NCI-H1436 treated with DMSO at 0.1 percent for 48 hours (cell line): ENCODE data around the gene VDAC1.
"Not testable (repeated sequence)": the region's sequence is repeated elsewhere in the genome, so short reads cannot be mapped to it uniquely, and the experiment has no call there.

Experiments used
- DNase-seq: peaks from one replicate; lab custom pipeline; 2025; lab: John Stamatoyannopoulos, UW

Gene VDAC1

DNA sequence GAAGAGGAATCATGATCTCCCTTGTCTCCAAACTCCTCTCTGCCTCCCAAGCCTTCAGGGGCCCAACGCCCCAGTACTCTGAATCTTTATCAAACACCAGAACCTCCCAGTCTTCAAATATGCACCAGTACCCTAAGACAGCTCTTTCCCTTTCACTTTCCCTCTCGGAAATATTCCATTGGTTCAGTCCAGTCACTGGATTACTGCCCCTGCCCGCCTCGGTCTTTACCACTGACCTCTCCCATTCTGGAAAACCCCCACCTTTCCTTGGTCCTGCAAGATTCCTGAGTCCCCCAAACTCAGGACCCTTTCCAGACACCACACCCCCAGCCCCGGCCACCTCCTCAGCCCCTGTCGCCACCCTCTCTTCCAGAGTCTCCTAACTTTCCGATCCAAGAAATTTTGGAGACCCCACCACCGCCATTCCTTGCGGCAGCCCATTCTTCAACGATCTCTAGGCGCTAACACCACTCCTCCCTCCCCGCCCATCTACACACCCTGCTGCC, 37.0 kb downstream of the VDAC1 start:
- no peak for DNase-seq

DNA sequence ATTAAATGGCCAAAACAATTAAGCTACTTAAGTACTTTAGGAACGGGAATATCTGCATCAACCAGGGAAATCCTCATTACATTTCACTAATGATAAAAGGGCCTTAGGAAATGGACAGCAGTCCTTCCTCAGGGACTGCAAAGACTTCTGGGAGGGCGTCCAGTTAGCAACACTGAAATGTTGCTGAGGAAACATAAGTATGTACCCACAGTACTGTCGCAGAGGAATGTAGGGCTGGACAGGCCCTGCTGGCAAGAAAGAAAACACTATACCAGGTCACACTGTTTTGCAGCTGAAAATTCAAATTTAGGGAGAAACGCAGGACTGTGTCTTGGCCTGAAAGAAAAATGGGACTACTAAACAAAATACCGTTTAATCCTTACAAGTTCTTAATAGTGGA, 37.7 kb downstream of the VDAC1 start:
- no peak for DNase-seq

DNA sequence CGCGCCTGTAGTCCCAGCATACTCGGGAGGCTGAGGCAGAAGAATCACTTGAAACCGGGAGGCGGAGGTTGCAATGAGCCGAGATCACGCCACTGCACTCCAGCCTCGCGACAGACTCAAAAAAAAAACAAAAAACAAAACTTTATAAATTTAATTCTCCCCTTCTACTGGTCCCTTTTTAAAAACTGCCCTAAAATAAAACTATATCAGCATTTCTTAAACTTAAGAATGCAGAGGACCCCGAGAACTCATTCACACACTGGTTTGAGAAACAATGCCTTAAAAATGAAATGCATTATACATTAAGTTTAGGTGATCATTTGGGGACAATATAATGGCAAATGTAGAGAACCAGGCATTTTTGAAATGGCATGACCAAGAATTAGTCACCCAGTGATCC, 38.7 kb downstream of the VDAC1 start:
- DNase-seq: no peak

DNA sequence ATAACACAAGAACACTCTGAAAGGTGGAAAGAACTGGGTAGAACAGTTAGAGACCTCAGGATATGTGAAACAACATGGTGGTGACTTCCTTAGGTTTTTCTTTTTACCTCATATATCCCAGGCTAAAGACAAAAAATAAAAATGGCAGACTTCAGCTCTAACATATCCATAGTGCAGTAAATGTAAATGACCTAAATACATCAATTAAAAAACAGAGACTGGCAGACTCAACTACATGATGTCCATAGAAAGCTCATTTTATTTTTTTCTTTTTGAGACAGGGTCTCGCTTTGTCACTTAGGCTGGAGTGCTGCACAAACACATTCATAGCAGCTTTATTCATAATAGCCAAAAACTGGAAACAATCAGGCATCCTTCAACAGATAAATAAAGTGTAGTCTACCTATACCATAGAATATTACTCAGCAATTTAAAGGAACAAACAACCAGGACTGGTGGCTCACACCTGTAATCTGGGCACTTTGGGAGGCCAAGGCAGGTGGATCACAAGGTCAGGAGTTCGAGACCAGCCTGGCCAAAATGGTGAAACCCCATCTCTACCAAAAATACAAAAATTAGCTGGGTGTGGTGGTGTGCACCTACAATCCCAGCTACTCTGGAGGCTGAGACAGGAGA, 41.2 kb downstream of the VDAC1 start:
- no peak for DNase-seq

DNA sequence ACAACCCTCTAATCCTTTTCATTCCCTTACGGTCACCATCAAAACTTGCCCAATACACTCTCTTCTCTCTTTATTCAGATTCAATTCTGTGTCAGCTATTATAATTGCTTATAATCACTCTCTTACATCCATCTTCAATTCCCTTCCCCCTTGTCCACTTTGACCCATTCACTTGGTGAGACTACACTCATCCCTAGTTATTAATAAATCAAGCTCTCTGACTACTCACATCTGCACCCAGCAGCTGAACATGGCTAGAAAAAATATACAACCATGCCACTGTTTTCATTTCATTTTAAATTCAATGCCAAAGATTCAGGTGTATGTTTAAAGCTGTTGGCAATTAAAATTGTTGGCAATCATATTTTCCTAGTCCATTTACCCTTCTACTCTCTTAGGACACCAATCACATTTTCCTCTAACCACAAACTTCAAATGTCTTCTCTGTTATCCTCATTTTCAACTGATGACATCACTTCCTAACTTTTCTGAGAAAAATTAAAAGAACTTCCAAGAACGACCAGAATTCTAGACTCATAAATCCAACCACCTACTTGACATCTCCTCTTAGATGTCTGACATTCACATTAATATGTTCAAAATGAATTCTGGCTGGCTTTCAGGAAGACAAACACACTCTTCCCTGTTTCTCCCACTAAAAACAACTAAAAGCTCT, 41.8 kb downstream of the VDAC1 start:
- no peak for DNase-seq

DNA sequence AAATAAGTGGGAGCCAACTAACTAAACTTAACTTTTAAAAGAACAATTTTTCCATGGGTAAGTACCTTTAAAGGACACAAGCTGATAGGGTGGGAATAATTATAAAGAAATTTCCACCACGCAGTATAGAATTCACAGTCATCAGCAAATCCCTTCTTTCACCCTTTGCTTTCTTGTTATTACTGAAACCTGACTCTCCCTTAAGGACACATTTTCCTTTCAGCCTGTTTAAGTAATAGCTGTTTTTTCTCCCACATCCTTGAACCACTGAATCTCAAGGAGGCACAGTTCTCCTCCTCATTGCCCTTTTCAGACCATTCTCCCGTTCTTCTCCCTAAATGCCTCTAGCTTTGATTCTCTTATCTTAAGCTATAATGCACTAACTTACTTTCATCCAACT, 42.6 kb downstream of the VDAC1 start:
- DNase-seq: no peak

DNA sequence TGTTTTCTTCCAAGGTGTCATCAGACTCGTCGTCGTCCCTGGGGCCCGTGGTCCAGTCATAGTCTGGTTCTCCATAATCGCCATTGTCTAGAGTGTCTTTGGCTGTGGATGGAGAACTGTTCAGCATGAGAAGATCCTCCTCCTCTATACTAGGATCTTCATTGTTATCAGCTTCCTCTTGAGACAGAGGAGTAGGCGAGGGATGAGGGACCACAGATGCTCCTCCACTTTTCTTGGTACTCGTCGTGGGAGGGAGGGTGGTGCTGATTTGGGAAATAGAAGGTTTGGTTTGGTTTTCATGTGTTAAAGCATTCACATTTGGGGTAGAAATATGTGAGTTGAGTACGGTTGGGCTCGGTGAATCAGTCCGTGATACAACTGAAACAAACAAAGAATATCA, 45.1 kb downstream of the VDAC1 start:
- DNase-seq: no peak

DNA sequence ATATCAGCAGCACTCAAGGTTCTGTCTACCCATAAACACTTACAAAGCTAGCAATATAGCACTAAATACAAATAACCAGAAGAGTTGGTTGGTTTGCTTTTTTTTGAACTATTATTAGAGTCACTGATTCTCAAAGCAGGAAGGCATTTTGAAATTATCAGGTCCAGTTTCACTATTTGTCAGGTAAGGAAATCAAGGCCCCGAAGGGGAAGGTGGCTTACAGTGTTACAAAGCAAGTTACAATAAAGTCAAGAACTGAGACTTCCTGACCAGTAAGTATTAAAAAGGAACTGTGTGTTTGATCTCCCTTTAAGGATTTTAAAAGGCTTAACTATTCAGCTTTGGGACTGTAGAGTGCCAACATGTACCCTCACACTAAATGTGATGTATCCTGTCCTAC, 47.2 kb downstream of the VDAC1 start:
- DNase-seq: no peak

DNA sequence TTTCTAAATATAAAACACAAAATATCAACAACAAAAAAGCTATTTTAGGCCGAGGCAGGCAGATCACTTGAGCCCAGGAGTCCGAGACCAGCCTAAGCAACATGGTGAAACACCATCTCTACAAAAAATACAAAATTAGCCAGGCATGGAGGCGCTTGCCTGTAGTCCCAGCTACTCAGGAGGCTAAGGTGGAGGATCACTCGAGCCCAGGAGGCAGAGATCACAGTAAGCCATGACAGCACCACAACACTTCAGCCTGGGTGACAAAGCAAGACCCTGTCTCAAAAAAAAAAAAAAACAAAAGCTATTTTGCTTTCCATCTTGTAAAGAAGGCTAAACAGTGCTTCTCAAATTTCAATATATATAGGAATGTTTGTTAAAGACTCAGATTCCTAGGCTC, 47.7 kb downstream of the VDAC1 start:
- no peak for DNase-seq

DNA sequence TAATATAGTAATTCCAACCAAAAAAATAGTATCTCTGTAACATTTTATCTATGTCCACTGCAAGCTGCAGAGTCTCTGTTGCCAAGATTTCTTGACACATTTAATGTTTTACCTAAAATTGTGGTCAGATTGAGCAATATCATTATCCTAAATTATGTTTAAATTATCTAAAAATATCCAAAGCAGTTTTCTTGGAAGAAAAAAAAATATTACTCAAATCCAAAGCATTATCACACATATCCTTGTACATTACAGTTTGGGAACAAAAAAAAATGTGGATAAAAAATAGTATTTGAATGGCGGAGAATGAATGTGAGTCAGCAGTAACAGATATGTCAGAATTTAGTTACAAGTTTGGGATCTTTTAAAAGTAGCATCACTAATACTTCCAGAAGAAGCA, 48.6 kb downstream of the VDAC1 start:
- DNase-seq: not testable (repeated sequence)

DNA sequence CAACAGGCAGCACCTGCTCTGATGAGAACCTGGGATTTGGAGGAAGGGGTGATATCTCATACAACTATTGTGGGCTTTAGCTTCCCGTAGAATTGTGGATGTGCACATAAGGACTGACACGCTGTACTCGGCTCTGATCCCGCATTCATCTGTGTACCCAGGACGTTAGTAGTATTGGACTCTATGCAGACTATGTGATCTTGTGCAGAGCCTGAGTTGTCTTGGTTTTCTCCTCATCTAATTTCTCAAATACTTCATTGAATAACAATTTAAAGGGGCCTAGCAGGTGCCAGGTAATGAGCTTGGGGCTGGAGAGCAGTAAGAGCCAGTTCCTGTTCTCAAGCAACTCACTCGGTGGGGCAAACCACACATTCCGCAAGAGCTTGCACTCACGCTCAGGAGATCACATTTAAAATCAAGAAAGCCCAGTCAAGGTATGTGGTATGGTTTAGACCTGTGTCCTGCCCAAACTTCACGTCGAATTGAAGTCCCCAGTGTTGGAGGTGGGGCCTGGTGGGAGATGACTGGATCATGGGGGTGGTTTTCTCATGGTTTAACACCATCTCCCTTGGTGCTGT, 51.1 kb downstream of the VDAC1 start:
- no peak for DNase-seq

DNA sequence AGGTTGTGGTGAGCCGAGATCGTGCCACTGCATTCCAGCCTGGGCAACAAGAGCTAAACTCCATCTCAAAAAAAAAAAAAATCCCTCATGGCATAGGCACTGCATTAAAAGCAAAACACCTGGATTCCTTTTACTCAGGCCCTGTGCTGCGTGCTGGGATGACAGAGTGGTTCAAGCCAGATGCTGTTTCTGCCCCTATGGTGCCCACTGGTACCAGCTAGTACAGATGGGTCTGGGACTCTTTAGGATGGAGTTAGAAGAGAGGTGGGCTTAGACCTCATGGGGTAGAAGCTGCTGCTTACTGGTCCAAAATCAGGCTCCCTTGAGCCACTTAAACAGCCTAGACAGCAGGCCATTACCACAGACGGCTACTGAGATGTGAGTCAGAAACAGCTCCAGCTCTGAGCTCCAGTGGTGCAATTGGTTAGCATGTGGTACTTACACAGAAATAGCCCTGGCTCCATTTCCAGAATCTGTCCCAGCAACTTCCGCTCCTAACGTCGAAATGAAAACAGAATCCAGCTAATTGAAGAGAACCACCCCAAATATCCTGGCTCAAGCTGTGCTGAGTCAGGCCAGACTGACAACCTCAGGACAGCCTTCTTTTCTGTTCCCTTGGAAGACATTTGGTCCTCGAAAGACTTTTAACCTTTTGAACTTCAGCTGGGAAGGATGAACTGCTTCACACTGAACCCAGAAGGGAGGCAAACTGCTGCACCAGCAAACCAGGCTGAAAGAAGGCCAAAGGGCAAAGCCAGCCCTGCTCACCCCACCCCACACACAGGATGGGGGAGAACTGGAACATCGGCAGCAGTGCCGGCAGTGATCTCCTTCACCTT, 51.8 kb downstream of the VDAC1 start:
- no peak for DNase-seq

DNA sequence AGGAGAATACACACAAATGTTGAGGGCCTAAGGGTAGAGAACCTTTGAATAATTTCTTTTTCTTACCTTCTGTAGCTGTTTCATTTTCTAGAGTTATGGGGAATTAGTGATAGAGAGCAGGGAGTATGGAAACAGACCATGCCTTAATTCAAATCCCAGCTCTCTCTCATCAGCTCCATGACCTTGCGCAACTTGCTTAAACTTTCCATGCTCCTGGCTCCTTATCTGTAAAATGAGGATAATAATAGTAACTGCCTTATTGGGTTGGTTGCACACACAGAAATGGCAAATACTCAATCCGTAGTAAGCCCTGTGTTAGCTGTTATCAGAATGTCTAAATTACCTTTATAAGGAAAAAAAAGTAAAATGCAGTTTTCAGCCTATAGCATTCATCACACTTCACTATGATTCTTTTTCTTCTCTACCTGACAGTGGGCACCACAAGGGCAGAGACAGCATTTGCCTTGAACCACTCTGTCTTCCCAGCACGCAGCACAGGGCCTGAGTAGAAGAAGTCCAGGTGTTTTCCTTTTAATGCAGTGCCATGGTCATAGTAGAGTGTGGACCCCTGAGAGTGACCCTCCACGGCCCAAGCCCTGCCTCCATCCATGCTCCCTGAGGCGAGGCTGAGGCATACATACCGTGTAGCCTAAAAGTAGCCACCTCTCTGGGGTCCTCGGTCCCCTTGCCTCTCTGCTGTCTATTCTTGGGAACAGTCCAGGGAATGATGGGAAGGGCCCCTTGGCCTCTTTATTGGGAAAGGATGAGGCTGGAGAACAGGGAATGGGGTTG, 53.8 kb downstream of the VDAC1 start:
- no peak for DNase-seq

DNA sequence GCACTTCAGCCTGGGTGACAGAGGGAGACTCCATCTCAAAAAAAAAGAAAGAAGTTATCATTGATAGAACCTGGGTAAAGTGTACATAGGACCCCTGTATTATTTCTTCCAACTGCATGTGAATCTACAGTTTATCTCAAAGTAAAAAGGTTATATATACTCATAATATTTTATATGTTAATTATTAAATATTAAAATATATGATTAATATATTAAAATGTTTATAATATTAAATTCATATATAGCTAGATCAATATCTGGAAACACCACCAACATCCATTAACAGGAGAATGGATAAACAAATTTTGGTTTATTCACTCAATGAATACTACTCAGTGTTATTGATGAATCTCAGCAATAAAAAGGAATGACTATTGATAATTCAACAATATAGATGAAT, 56.1 kb downstream of the VDAC1 start:
- DNase-seq: no peak

DNA sequence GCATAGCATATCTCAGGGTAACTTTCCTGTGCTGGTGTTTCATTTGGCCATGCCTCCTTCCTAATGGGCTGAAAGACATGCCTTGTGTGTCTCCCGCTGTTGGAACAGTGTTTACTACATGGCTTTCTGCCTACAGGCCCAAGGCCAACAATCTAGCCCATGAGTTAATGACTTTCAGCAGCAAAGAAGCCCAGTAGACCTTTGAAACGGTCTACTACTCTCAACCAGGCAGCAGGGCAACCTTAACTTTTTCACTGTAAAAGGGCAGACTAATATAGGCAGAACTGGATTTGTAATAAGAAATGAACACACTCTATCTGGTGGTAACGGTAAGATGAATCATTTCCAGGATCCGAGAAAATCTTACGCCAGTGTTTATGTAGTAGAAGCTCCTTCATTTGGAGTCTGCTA, 57.3 kb downstream of the VDAC1 start:
- no peak for DNase-seq

DNA sequence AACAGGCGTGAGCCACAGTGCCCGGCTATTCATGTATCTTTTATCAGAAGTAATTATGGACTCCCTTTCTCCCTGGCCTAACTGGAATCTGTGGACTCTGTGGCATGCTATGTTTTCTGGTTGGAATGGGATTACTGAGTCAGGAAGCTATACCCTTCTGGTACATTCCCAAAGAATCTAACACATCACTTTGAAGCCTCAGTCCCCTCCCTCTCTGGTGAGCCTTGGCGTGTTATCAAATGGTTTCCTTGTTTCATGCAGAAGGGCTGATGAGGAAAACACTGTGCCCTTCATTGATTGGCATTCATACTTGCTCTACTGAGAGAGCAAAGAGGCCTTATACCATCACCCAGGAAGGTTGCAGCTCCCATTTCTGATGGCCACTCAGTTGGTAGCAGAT, 59.2 kb downstream of the VDAC1 start:
- no peak for DNase-seq

DNA sequence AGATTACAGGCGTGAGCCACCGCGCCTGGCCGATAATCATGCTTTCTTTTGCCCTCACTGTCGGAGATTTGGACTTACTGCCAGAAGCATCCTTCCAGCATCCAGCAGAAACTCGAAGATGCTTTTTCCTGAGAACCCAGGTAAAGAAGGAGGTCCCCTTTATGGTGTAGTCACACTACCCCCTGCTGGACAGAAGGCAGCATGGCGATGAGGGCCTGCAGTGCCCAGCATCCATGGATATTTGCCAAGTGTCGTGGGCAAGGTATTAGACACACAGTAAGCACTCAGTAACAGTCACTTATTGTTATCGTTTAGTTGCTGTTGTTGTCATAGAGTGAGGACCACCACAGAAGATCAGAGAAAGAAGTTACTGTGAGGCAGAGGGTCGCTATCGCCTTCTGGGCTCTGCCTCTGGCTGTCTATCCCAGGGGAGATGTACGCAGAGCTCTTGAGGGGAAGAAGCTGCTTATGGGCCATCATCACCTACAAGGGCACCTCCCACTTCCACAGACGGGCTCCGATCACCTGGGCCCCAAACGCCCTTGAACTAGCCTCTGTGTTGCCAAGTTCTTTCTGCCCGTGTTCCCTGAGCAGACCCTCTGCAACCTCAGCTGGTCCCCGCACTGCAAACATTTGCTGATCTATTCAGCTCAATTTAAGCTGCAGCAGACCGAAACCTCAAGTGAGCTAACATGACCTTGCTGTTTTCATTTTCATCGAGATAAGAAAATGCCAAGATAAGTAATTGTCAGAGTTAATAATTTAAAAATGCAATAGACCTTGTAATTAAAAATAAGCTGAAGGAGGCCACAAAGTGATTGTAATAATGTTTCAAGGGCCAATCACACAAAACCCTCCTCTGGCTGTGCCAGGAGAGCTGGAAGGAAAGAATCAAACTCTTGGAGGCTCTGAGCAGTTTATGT, 60.3 kb downstream of the VDAC1 start:
- DNase-seq: peak; percentile 5

DNA sequence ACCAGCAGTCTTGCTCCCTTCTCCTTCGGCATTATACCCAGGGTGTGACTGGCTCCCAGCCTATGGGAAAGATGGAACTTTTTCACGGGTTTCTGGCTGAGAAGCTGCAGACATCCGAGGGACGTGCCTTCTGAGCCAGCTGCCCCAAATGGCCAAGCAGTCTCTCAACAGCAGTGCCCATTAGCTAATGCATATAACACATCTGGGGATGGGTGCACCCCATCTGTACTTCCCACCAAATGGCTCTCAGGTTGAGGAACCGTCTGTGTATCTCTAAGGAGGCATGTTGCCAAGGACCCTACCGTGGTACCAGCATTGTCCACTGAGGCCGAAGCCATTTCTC, 61.3 kb downstream of the VDAC1 start:
- no peak for DNase-seq

DNA sequence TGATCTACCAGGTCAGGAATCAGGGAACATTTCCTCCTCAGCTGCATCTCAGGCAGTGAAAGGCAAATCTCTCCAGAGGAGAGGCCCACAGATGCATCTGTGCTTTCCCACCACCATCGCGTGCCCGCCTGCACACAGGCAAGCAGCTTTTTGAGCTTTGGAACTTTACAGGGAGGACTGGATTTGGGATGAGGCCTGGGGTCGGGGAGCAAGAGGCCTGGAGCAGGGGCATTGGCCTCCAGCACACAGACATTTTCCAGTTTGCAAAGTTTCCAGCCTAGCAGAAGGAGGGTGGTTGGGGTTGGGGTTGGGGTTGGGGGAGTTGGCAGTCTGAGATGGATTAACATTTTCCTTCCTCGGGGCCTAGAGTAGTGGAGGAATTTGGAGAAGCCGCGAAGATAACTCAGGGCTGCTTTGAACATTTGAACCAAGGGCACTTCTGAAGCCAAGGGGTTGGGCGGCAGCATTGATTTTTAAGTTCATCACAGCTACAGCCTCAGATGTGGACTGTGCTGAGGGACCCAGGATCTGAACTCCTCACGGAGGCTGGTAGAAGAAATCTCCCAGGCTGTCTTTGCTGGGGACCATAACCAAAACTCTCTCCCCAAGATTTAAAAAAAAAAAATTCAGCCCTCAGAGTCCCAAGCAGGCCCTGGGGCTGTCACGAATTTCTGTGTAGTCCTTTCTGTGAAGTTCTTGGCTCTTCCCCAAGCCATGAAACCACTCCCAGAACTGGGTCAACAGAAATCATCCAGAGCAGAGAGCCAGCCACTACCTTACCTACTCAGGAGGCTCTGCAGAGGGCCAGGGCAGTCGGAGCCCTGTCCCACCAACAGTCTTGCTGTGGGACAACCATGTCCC, 61.9 kb downstream of the VDAC1 start:
- no peak for DNase-seq
